ENCODE data around the gene HUNK.
"Not testable (repeated sequence)": the region's sequence is repeated elsewhere in the genome, so short reads cannot be mapped to it uniquely, and the experiment has no call there.

Gene HUNK

DNA sequence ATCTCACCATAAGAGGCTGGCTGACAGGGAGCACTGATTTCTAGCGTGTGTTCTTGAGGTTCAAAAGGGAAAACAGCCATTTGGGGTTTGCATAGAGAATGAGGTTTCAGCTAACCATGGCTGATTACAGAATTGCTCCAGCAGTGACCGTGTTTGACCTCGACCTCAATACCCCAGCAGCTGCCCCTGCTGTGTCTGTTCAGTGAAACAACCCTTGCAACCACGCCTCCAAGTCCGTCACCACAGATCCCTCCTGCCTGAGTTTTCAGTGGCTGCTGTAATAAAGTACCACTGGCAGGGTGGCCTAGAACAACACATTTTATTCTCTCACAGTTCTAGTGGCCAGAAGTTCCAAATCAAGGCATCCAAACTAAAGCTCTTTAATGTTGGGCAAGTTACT is 147.7 kb downstream of the HUNK start:
- TF ChIP-seq, protein P1, sequence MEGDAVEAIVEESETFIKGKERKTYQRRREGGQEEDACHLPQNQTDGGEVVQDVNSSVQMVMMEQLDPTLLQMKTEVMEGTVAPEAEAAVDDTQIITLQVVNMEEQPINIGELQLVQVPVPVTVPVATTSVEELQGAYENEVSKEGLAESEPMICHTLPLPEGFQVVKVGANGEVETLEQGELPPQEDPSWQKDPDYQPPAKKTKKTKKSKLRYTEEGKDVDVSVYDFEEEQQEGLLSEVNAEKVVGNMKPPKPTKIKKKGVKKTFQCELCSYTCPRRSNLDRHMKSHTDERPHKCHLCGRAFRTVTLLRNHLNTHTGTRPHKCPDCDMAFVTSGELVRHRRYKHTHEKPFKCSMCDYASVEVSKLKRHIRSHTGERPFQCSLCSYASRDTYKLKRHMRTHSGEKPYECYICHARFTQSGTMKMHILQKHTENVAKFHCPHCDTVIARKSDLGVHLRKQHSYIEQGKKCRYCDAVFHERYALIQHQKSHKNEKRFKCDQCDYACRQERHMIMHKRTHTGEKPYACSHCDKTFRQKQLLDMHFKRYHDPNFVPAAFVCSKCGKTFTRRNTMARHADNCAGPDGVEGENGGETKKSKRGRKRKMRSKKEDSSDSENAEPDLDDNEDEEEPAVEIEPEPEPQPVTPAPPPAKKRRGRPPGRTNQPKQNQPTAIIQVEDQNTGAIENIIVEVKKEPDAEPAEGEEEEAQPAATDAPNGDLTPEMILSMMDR (conservative IDR thresholded peaks at IDR 0.05), result no peak
- peak overlapping the region; percentile 98 for H3K27ac ChIP-seq

DNA sequence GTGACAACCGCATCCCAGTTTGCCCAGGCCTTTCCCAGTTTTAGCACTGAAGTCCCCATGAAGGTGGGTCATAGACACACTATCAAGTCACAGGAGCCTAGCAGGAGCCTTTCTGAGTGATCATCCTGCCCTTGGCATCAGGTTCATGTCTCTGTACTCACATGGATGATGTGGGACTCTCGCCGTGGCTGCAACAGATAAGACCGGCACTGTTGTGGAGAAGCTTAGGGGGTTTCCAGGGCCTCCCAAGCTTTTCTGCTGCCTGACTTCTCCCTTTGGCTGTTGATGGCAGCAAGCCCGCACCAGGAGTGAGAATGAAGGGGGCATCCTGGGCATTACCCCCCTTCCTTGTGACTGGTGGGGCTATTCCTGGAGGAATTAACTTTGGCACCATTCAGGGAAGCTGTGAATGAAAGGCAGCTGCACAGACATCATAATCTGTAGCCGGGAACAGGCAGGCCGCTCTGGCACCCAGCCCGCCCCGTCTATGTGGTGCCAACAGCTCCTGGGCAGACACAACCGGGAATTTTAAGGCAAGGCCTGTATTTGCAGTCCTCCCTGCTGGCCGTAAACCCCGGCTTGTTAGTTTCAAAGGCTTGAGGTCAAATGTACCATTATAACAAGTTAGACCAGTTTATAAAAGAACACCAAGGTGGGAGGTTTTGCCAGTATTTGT is 148.6 kb downstream of the HUNK start:
- TF ChIP-seq, protein P1 (conservative IDR thresholded peaks at IDR 0.05), result no peak
- peak overlapping the region; percentile 98 for H3K27ac ChIP-seq

DNA sequence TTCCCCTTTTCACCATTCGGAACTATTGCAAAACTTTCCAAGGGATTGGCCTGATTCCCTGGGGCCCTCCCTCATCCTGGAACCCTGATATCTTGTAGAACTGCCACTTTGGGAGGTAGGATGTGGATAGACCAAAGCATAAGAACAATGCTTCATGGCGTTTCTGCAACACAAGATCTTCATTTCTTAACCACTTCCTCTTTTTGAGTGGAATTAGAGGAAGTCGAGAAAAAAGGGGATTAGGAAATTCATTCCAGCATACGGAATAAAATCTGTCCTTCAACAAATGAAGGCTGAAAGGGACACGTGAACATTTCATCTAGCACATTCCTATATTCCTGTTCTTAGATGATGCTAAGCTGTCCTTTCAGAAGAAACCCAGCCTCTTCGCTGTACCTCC is 149.3 kb downstream of the HUNK start:
- TF ChIP-seq, protein P1 (conservative IDR thresholded peaks at IDR 0.05), result no peak
- peak overlapping the region; percentile 98 for H3K27ac ChIP-seq

DNA sequence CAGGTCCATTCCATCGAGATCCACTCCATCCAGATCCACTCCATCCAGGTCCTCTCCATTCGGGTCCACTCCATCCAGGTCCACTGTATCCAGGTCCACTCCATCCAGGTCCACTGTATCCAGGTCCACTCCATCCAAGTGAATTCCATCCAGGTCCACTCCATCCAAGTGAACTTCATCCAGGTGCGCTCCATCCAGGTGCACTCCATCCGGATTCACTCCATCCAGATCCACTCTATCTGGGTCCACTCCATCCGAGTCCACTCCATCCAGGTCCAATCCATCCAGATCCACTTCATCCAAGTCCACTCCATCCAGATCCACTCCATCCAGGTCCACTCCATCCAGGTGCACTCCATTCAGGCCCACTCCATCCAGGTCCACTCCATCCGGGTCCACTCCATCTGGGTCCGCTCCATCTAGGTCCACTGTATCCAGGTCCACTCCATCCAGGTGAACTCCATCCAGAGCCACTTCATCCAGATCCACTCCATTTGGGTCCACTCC is 157.4 kb downstream of the HUNK start:
- TF ChIP-seq, protein P1 (conservative IDR thresholded peaks at IDR 0.05), result no peak
- H3K27ac ChIP-seq, result no peak overlapping the region

- H3K27ac ChIP-seq, result no peak overlapping the region
- TF ChIP-seq, protein P1 (conservative IDR thresholded peaks at IDR 0.05), result no peak
These were observed 162.0 kb downstream of the HUNK start for GRCh38 chr21:32034850-32035249.

- TF ChIP-seq, protein P1 (conservative IDR thresholded peaks at IDR 0.05), result no peak
- no peak overlapping the region for H3K27ac ChIP-seq
These were observed 162.8 kb downstream of the HUNK start for GRCh38 chr21:32035617-32036016.

DNA sequence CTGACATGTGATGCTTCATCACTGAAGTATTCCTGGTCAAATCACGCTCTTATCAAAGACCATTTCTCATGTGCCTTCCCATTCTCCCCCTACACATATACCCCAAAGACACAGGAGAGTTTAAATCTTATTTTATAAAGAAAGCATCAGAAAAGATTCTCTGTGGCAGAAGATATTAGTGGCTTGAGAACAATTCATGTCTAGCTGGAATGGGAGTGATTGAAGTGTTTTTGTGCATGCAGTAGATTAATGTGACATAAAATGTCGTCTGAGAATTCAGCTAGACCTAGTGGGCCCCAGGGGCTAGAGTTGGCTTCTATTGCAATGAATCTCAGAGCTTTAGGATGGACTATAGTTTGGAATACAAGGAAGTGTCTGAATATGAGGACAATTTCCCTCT is 163.9 kb downstream of the HUNK start:
- no peak overlapping the region for H3K27ac ChIP-seq
- TF ChIP-seq, protein P1 (conservative IDR thresholded peaks at IDR 0.05), result no peak

DNA sequence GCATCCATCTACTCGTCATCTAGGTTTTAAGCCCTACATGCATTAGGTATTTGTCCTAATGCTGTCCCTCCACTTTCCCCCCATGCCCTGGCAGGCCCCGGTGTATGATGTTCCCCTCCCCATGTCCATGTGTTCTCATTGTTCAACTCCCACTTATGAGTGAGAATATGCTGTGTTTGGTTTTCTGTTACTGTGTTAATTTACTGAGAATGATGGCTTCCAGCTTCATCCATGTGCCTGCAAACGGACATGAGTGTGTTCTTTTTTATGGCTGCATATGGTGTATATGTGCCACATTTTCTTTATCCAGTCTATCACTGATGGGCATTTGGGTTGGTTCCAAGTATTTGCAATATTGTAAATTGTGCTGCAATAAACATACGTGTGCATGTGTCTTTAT is 165.9 kb downstream of the HUNK start:
- not testable (repeated sequence) for H3K27ac ChIP-seq
